Panc1 (cell line): ENCODE results near the gene DUSP16.

Experiments
- TF ChIP-seq, protein P1 (sequence below): fragments of 450-650 bp; IDR thresholded peaks from 2 replicates; pipeline ENCODE4 v1.5.1; 2017; ENCODE audit warnings: mild to moderate bottlenecking
- TF ChIP-seq, protein P2 (sequence below), 2 experiments: IDR thresholded peaks; 2 replicates each; pipeline ENCODE4 v1.6.1; 2011 to 2012; ENCODE audit warnings: low read depth in 2 of 2, control low read depth in 1 of 2, low read length in 1 of 2, mild to moderate bottlenecking in 1 of 2, moderate library complexity in 1 of 2; ENCODE audit not compliant: insufficient read depth in 1 of 2

DNA sequence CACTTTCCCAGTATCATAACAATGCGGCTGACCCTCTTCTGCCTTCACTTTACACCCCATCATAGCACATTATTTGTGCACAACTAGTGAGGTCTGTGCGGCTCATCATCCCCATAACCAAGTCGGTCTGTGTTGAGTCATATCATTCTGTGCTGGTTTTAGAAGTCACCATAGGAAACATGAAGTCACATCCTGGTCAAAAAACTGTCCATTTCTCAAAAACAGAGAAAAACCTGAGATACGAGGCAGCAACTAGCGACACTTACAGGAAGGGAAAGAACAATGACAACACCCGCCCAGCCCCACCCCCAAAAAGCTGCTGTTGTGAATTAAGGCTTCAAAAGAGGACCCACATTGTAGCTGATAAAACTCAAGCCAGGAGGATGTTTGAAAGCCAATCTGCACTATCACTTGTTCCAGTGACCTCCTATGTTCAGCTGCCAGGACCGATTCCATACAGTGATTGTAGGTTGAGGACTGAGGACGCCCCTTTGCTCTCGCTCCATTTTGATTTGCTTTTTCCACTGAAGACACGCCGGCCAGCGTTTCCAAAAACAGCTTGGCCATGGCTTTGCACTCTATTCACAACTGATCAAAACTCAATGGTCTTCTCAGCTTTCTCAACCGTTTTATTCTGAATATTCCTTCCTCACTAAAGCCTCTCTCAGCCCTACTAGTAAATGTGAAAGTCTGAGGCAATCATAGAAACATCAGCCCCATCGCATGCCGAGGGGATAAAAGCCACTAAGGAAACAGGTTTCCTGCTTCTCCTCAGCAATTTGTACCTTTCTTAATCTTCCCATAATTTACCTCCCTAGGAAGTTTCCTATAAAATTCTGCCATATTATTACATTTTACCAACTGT lies 87.5 kb downstream of the DUSP16 start:
- TF ChIP-seq, protein P1, sequence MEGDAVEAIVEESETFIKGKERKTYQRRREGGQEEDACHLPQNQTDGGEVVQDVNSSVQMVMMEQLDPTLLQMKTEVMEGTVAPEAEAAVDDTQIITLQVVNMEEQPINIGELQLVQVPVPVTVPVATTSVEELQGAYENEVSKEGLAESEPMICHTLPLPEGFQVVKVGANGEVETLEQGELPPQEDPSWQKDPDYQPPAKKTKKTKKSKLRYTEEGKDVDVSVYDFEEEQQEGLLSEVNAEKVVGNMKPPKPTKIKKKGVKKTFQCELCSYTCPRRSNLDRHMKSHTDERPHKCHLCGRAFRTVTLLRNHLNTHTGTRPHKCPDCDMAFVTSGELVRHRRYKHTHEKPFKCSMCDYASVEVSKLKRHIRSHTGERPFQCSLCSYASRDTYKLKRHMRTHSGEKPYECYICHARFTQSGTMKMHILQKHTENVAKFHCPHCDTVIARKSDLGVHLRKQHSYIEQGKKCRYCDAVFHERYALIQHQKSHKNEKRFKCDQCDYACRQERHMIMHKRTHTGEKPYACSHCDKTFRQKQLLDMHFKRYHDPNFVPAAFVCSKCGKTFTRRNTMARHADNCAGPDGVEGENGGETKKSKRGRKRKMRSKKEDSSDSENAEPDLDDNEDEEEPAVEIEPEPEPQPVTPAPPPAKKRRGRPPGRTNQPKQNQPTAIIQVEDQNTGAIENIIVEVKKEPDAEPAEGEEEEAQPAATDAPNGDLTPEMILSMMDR, result no peak
- TF ChIP-seq, protein P2, sequence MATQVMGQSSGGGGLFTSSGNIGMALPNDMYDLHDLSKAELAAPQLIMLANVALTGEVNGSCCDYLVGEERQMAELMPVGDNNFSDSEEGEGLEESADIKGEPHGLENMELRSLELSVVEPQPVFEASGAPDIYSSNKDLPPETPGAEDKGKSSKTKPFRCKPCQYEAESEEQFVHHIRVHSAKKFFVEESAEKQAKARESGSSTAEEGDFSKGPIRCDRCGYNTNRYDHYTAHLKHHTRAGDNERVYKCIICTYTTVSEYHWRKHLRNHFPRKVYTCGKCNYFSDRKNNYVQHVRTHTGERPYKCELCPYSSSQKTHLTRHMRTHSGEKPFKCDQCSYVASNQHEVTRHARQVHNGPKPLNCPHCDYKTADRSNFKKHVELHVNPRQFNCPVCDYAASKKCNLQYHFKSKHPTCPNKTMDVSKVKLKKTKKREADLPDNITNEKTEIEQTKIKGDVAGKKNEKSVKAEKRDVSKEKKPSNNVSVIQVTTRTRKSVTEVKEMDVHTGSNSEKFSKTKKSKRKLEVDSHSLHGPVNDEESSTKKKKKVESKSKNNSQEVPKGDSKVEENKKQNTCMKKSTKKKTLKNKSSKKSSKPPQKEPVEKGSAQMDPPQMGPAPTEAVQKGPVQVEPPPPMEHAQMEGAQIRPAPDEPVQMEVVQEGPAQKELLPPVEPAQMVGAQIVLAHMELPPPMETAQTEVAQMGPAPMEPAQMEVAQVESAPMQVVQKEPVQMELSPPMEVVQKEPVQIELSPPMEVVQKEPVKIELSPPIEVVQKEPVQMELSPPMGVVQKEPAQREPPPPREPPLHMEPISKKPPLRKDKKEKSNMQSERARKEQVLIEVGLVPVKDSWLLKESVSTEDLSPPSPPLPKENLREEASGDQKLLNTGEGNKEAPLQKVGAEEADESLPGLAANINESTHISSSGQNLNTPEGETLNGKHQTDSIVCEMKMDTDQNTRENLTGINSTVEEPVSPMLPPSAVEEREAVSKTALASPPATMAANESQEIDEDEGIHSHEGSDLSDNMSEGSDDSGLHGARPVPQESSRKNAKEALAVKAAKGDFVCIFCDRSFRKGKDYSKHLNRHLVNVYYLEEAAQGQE (IDR thresholded peaks at IDR 0.05; ENCODE audit: insufficient read depth in 1 of 2, low read depth in 2 of 2, low read length in 1 of 2), result no peak
